Inflammatory macrophage treated with lipopolysaccharide for 4 hours (primary cell): ENCODE data around the gene CHST11.

Source experiments
- DNase-seq: peaks from one replicate; pipeline ENCODE4 v3.0.0-alpha.2; 2020

CHST11 gene

GRCh38 chr12:104434129-104434528 lies 22.6 kb upstream of the CHST11 start:
- DNase-seq: no peak

- no peak for DNase-seq
Observed at GRCh38 chr12:104435175-104435574, 21.6 kb upstream of the CHST11 start.

- DNase-seq: no peak
Observed at GRCh38 chr12:104435765-104436164, 21.0 kb upstream of the CHST11 start.

GRCh38 chr12:104436790-104437189 lies 20.0 kb upstream of the CHST11 start:
- DNase-seq: no peak

- DNase-seq: no peak
Observed at GRCh38 chr12:104438134-104438533, 18.6 kb upstream of the CHST11 start.

- DNase-seq: no peak
Observed at GRCh38 chr12:104439137-104439536, 17.6 kb upstream of the CHST11 start.

- no peak for DNase-seq
Observed at GRCh38 chr12:104443008-104443407, 13.7 kb upstream of the CHST11 start.

DNA sequence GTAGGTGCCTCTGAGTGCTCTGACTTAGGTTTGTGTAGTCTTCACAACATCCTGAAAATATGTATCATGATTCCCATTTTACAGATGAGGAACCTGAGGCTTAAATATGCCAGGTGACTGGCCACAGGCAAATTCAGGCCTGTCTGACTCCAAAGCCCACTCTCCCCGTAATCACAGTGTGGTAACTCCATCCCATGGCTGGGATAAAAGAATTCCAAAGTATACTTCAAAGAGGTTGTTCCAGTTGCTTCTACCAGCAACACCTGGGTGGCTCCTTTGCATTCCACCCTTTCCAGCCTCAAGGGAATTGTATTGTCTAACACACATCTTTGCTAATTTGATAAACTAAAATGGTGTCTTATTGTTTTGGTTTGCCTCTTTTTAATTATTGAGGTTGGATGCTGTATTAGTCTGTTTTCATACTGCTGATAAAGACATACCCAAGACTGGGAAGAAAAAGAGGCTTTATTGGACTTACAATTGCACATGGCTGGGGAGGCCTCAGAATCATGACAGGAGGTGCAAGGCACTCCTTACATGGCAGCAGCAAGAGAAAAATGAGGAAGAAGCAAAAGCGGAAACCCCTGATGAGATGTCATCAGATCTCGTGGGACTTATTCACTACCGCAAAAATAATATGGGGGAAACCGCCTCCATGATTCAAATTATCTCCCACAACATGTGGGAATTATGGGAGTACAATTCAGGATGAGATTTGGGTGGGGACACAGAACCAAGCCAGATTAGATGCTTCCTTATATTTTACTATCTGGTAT lies 9.9 kb upstream of the CHST11 start:
- peak; percentile 46 for DNase-seq

- DNase-seq: no peak
Observed at GRCh38 chr12:104448031-104448430, 8.7 kb upstream of the CHST11 start.

- no peak for DNase-seq
Observed at GRCh38 chr12:104448451-104448850, 8.3 kb upstream of the CHST11 start.

DNA sequence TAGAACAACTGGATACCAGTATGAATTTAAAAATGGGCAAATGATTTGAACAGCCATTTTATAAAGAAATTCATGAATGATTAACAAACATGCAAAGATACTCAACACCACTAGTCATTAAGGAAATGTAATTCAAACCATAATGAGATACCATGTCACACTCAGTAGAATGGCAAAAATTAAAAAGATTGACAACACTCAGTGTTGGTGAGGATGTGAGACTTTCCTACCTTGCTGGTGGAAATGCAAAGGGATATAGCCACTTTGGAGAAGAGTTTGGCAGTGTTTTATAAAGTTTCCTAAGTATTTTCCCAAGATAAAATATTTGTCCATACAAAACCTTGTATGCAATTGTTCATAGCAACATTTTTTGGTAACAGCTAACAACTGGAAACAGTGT lies 6.0 kb upstream of the CHST11 start:
- no peak for DNase-seq

GRCh38 chr12:104452087-104452486 lies 4.7 kb upstream of the CHST11 start:
- DNase-seq: no peak

DNA sequence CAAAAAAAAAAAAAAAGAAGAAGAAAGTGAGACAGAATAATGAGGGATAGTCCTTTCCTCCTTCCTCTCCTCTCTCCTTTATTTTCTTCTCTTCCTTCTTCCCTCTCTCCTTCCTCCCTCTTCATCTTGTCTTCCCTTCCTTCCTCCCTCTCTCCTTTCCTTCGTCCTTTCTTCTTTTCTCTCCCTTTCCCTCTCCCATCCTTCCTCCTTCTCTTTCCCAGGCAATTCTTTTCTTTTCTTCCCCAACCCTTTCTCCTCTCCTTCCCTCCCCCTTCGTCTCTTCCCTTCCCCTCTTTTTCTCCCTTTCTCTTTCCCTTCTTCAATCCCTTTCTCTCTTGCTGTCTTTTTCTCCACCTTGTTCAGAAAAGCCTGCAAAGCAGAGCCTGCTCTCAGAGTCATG lies 3.6 kb upstream of the CHST11 start:
- no peak for DNase-seq

DNA sequence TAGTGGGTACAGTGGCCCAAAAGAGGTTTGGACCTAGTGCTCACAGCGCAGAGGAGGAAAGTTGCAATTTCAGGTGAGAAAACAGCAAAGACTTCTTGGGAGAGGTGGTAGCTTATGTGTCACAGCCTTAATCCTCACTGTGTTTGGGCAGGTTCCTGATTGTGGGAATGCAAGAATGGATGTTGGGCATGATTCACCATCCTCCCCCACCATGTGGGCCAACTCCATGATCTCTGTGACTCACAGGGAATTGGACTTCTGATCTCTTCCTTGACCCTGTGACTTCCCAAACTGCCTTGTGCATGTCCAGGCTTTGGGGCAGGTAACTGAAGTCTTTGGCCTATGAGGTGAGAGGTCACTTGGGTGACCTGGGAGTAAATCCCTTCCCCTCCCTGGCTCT lies 1.8 kb upstream of the CHST11 start:
- peak; percentile 21 for DNase-seq

GRCh38 chr12:104455578-104456416 lies 951 bp upstream of the CHST11 start:
- DNase-seq: peak; percentile 12

DNA sequence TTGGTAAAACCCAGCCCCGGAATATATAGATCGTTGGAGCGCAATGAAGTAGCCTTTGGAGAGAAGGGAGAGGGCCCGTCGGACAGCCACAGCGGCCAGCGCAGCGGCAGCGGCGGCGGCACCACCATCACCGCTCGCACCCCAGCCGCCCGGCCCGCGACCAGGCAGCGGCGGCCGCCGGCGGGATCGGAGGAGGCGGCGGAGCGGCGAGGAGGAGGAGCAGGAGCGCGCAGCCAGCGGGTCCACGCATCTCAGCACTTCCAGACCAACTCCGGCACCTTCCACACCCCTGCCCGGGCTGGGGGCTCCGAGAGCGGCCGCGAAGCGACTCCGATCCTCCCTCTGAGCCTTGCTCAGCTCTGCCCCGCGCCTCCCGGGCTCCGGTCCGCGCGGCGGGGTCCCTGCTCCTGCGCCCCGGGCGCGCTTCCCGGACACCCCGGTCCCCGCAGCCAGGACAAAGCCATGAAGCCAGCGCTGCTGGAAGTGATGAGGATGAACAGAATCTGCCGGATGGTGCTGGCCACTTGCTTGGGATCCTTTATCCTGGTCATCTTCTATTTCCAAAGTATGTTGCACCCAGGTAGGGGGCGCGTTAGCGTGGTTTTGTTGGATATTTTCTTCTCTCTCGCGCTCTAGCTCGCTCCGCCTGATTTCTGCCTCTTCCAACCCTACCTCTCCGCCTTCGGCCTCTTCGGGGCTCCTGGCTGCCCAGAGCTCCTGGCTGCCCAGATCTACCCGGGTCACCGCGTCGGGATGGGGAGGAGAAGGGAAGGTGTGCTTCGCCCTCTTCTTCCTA lies 400 bp downstream of the CHST11 start:
- DNase-seq: peak; percentile 42

GRCh38 chr12:104457746-104458693 lies 1.3 kb downstream of the CHST11 start:
- DNase-seq: peak; percentile 40

DNA sequence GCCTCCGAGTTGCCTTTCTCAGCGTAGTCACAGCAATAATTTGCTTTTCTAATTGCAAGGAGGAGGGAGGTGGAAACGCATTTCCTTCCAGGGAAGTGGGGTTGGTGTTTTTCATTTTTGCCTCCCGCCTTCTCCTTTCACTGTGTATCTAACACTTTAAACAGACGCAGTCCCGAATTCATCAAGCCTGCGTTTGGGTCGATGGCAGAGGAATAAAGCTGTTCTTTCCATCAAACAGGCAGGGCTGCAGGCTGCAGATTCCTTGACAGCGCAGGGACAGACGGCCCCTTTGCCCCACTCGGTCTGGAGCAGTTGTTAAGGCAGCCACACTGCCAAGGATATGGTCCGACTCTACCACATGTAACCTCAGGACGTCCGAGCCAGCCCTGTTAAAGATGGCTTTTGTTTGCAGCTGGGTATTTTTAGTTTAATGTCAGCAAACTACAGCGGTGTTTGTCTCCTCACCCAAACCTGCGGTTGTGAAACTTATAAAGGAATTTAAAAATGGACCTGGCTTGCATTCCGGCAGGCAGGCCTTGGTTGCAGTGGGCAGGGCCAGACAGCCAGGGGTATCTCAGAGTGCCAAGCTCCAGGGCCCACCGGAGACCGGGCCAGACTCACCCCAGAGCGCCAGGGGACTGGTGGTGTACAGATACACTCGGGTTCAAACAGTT lies 2.1 kb downstream of the CHST11 start:
- DNase-seq: peak; percentile 21

DNA sequence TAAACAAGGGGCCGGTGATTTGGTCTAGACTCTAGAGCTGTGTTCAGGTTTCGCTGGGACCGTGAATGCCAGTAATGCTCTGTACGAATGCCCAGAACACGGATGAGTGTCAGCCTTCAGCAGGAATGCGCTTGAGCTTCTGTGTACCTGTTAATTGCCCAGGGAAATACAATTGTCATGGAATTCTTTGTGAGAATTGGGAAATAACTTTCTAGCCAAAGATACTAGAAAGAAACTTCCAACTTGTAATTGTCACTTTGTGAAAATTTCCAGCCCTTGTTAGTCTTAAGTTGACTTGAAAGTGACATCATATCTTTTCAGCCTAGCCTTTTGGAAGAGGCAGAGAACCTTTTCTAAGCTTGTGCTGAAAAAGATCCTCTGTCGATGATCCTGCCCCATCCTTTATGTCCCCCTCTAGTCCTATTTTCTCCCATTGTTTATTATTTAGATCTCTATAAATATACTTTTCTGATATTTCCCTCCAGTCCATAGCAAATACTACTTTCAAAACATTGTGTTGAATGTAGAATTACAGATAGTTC lies 2.7 kb downstream of the CHST11 start:
- DNase-seq: peak; percentile 21

DNA sequence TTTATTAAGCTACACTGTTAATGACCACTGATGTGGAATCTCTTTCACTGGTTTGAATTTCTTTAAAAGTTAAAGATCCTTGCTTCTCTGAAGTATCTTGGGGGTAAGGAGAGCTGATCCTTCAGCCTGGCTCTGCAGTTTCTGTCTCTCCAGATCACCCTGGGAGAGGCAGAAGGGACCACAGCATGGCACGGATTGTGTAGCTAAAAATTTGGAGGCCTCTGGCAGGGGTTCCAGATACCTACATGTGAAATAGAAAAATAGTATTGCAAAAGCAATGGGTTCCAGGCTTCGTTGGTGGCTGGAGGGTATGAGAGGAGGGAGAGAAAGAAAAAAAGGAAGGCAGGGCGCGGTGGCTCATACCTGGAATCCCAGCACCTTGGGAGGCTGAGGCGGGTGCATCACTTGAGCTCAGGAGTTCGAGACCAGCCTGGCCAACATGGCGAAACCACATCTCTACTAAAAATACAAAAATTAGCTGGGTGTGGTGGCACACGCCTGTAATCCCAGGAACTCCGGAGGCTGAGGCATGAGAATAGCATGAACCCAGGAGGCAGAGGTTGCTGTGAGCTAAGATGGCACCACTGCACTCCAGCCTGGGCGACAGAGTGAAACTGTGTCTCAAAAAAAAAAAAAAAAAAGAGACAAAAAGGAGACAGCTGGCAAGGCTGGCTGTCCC lies 3.4 kb downstream of the CHST11 start:
- DNase-seq: no peak
